GM03348 (cell line): ENCODE results near the gene ZC3HAV1.
"Not testable (repeated sequence)": the region's sequence is repeated elsewhere in the genome, so short reads cannot be mapped to it uniquely, and the experiment has no call there.

Experiments
- DNase-seq: peaks from one replicate; pipeline ENCODE4 v3.0.0; 2012; ENCODE audit warnings: low spot score

ZC3HAV1 gene

DNA sequence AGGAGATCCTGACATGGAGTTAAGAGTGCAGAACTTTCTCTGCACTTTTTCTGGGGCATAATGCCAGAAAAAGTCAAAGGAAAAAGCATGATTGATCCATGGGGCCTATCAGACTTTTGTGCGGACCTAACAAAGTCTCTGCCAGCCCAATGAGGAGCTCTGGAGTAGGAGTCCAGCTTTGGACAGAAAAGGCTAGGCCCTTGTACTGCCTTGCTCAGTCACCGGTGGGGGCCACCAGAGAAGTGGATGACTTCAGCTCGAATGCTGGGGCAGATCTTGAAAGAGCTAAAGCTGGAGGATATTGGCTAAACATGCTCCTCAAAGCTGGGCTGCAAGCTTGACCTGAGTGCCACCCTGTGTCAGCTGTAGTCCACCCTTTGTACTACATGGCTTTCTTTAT, 2.8 kb upstream of the ZC3HAV1 start:
- no peak for DNase-seq

- no peak for DNase-seq
These were observed 2.3 kb upstream of the ZC3HAV1 start for GRCh38 chr7:139111811-139112301.

GRCh38 chr7:139111147-139111546, 1.6 kb upstream of the ZC3HAV1 start:
- DNase-seq, result no peak

DNA sequence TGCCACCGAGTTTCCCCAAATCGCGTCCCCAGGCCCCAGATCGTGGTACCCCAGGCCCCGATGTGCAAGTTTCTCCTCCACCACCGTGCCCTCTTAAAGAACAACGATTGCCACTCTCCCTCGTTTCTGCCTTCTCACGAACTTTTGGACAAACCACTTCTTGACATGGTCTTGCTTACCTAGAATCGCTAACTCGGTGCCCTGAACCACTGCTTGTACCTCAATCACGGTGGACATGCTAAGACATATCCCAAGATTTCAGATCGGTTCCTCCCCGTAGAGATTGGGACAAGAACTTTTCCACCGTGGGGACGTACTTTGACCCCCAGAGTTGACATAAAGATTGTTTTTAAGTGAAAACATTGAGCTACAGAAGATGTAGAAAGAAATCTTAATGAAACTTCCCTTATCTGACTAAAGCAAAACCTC, 477 bp upstream of the ZC3HAV1 start:
- DNase-seq, result no peak

GRCh38 chr7:139108266-139109187, 993 bp downstream of the ZC3HAV1 start:
- DNase-seq, result peak; percentile 58

GRCh38 chr7:139106959-139107358, 2.6 kb downstream of the ZC3HAV1 start:
- no peak for DNase-seq

DNA sequence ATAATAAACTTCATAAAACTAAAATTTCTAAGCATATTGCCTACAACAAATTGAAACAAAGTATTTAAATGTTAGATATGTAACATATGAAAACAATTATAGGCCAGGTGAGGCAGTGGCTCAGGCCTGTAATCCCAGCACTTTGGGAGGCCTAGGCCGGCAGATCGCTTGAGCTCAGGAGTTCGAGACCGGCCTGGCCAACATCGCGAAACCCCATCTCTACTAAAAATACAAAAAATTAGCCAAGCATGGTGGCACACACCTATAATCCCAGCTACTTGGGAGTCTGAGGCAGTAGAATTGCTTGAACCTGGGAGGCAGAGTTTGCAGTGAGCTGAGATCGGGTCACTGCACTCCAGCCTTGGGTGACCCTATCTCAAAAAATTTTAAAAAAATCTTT, 3.3 kb downstream of the ZC3HAV1 start:
- not testable (repeated sequence) for DNase-seq

GRCh38 chr7:139105484-139105883, 4.0 kb downstream of the ZC3HAV1 start:
- DNase-seq, result no peak

DNA sequence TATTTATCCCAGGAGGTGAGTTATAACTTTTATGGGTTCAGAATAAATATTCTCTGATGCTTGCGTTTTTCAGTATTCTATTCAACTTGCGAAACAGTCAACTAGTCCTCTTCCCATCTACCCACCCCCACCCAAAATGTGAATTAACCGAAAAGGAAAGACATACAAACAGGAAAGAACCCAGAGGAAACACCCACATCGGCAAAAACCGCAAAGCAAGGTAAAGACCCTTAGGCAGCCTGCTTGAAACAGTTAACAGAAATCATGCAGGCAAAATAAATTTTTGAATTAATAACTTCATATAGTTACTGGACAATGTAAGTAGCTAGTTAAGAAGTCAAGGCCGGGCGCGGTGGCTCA, 5.4 kb downstream of the ZC3HAV1 start:
- DNase-seq, result no peak

DNA sequence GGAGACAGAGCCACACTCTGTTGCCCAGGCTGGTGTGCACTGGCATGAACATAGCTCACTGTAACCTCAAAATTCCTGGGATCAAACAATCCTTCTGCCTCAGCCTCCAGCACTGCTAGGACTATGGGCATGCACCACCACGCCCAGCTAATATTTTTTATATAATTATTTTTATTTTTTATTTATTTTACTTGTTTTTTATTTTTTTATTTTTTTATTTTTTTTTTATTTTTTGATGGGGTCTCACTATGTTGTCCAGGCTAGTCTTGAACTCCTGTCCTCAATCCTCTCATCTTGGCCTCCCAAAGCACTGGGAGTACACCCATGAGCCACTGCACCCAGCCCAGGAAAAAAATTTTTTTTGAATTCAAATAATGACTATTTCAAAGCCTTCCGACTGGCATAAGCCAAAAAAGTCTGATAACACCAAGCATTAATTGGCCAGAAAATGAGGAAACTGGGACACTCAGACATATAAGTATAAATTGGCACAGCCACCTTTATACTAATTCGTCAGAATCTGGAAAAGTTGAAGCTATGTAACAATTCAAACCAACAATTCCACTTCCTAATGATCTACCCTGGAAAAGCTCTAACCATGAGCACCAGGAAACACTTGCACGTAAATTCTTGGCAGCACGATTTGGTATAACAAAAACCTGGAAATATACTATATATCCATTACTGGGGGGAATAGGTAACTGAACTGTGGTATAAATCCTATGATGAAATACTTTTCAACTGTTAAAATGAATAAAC, 6.3 kb downstream of the ZC3HAV1 start:
- no peak for DNase-seq

- not testable (repeated sequence) for DNase-seq
These were observed 7.8 kb downstream of the ZC3HAV1 start for GRCh38 chr7:139101637-139102158.

GRCh38 chr7:139099172-139099947, 10.2 kb downstream of the ZC3HAV1 start:
- peak; percentile 26 for DNase-seq

DNA sequence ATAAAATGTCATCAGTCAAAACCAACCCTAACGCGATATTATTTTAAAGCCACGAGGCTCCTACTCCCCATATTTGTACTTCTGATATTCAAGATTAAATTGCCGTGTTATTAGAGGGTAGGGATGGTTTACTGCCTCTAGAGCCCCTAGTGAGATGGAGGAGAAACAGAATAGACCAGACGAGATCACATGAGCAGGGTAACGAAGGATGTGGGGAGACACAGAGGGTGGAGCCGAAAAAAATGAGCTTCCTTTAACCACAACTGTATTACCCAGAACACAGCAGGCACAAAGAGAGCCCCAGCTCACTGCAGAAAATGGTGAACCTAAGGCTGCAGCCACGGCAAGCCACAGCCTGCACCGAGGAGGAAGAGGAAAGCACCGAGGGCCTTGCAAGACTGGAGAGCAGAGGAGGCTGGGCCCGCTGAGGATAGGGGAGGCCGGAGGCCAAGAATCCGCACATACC, 14.3 kb downstream of the ZC3HAV1 start:
- DNase-seq, result no peak

DNA sequence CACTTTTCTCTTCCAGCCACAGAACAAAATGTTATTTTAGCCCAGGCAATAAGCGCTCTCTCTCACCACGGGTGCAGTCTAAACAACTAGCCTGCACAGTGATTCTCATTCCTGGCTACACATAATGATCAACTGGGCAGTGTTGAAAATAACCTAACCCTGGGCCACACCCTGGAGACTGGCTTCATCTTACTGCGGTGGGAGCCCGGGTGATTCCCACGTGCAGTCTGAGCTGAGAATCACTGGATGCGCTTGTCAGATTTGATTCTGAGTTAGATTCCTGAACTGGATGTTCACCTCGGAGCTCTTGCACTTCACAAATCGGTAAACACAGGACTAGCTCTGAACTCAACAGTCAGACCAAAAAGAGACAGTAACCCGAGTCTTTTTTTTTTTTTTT, 14.9 kb downstream of the ZC3HAV1 start:
- DNase-seq, result no peak

- DNase-seq, result no peak
These were observed 15.5 kb downstream of the ZC3HAV1 start for GRCh38 chr7:139094030-139094429.

- not testable (repeated sequence) for DNase-seq
These were observed 16.0 kb downstream of the ZC3HAV1 start for GRCh38 chr7:139093512-139093911.

- no peak for DNase-seq
These were observed 17.3 kb downstream of the ZC3HAV1 start for GRCh38 chr7:139092090-139092796.

- DNase-seq, result no peak
These were observed 17.9 kb downstream of the ZC3HAV1 start for GRCh38 chr7:139091677-139091996.

DNA sequence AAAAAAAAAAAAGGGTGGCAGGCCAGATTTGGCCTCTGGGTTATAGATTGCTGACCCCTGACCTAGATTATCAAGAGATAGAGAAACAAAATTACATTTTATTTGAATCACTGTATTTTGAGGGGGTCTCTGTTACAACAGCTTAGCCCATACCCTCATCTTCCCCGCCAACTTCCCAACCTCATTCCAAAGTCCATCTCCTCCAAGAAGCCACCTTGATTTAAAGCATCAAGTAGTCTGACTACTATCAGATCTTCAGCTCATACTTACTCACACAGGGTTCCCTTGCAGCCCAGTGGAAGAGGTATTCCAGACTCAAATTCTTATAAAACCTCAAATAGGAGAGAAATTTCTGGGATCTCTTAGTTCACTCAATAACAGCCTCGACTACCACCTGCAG, 20.4 kb downstream of the ZC3HAV1 start:
- no peak for DNase-seq

GRCh38 chr7:139088268-139088667, 21.3 kb downstream of the ZC3HAV1 start:
- DNase-seq, result no peak

- DNase-seq, result no peak
These were observed 22.3 kb downstream of the ZC3HAV1 start for GRCh38 chr7:139087212-139087611.
